GM21723 (cell line): ENCODE measurements around the gene RPS27.
A peak's percentile ranks its signal among the peaks of the same experiment; 100 is the strongest.

ENCODE experiments used
- ATAC-seq: cut with Tn5 transposase; IDR thresholded peaks from one replicate; pipeline ENCODE4 v1.9.1; 2021; ENCODE audit warnings: mild to moderate bottlenecking, moderate library complexity; ENCODE audit not compliant: unreplicated experiment

Gene RPS27

GRCh38 chr1:153990468-153991150, at the start of gene RPS27:
Gene RPS27, plus strand, starts transcription at chr1:153990762. Its CDS starts 35 bp downstream, at chr1:153990797.
- ATAC-seq: peak; percentile 66

GRCh38 chr1:153941826-153942725, 48.5 kb upstream of the RPS27 start:
- no peak for ATAC-seq

GRCh38 chr1:153942766-153943549, 47.6 kb upstream of the RPS27 start:
- no peak for ATAC-seq

- no peak for ATAC-seq
These were observed 46.3 kb upstream of the RPS27 start for GRCh38 chr1:153944005-153944826.

GRCh38 chr1:153944827-153945117, 45.8 kb upstream of the RPS27 start:
- ATAC-seq: no peak

- ATAC-seq: peak; percentile 11
These were observed 45.3 kb upstream of the RPS27 start for GRCh38 chr1:153945131-153945794.

GRCh38 chr1:153945795-153946621, 44.6 kb upstream of the RPS27 start:
- peak; percentile 73 for ATAC-seq

- peak; percentile 73 for ATAC-seq
These were observed 43.8 kb upstream of the RPS27 start, which contains the start of gene DENND4B for GRCh38 chr1:153946622-153947241. Gene DENND4B, minus strand, starts transcription at chr1:153946718. Its CDS starts 2,344 bp downstream, at chr1:153944374.

- no peak for ATAC-seq
These were observed 39.4 kb upstream of the RPS27 start for GRCh38 chr1:153951183-153951582.

- ATAC-seq: no peak
These were observed 38.8 kb upstream of the RPS27 start for GRCh38 chr1:153951801-153952200.

- ATAC-seq: no peak
These were observed 36.6 kb upstream of the RPS27 start for GRCh38 chr1:153953859-153954365.

- no peak for ATAC-seq
These were observed 35.7 kb upstream of the RPS27 start for GRCh38 chr1:153954826-153955225.

GRCh38 chr1:153956997-153957715, 33.4 kb upstream of the RPS27 start:
- no peak for ATAC-seq

- peak; percentile 26 for ATAC-seq
These were observed 32.8 kb upstream of the RPS27 start for GRCh38 chr1:153957744-153958110.

- ATAC-seq: peak; percentile 81
These were observed 32.2 kb upstream of the RPS27 start, which contains the start of gene CRTC2 for GRCh38 chr1:153958111-153958960. Gene CRTC2, minus strand, starts transcription at chr1:153958612. Its CDS starts 115 bp downstream, at chr1:153958497.

GRCh38 chr1:153958961-153959260, 31.7 kb upstream of the RPS27 start:
- ATAC-seq: no peak

GRCh38 chr1:153959454-153959853, 31.1 kb upstream of the RPS27 start:
- no peak for ATAC-seq
